GM21367 (cell line): ENCODE results near the gene TTPAL.
"Not testable (repeated sequence)": the region's sequence is repeated elsewhere in the genome, so short reads cannot be mapped to it uniquely, and the experiment has no call there.

Source experiments
- ATAC-seq: cut with Tn5 transposase; IDR thresholded peaks from one replicate; pipeline ENCODE4 v1.9.1; 2021; ENCODE audit not compliant: unreplicated experiment

TTPAL gene

GRCh38 chr20:44467289-44467883, 8.3 kb upstream of the TTPAL start:
- no peak for ATAC-seq

- no peak for ATAC-seq
These were observed 7.5 kb upstream of the TTPAL start for GRCh38 chr20:44468044-44468782.

GRCh38 chr20:44470327-44470726, 5.3 kb upstream of the TTPAL start:
- ATAC-seq = no peak

GRCh38 chr20:44471481-44471882, 4.2 kb upstream of the TTPAL start:
- ATAC-seq = no peak

GRCh38 chr20:44472283-44472682, 3.4 kb upstream of the TTPAL start:
- not testable (repeated sequence) for ATAC-seq

GRCh38 chr20:44475372-44475693, 341 bp upstream of the TTPAL start:
- ATAC-seq = no peak

GRCh38 chr20:44477151-44477550, 1.5 kb downstream of the TTPAL start:
- no peak for ATAC-seq

- ATAC-seq = no peak
These were observed 2.5 kb downstream of the TTPAL start for GRCh38 chr20:44478206-44478605.

- ATAC-seq = no peak
These were observed 4.0 kb downstream of the TTPAL start for GRCh38 chr20:44479643-44480042.

- no peak for ATAC-seq
These were observed 4.4 kb downstream of the TTPAL start for GRCh38 chr20:44480097-44480496.

GRCh38 chr20:44481719-44482416, 6.2 kb downstream of the TTPAL start:
- no peak for ATAC-seq

- no peak for ATAC-seq
These were observed 7.4 kb downstream of the TTPAL start for GRCh38 chr20:44483112-44483511.

GRCh38 chr20:44485078-44485829, 9.6 kb downstream of the TTPAL start:
- ATAC-seq = no peak

GRCh38 chr20:44485830-44486198, 10.1 kb downstream of the TTPAL start:
- ATAC-seq = no peak

GRCh38 chr20:44488551-44488950, 12.9 kb downstream of the TTPAL start:
- ATAC-seq = no peak

- ATAC-seq = no peak
These were observed 13.5 kb downstream of the TTPAL start for GRCh38 chr20:44489223-44489622.

- ATAC-seq = no peak
These were observed 14.3 kb downstream of the TTPAL start for GRCh38 chr20:44489931-44490330.

- ATAC-seq = no peak
These were observed 16.1 kb downstream of the TTPAL start for GRCh38 chr20:44491635-44492395.

GRCh38 chr20:44494266-44494665, 18.6 kb downstream of the TTPAL start:
- ATAC-seq = no peak

- ATAC-seq = no peak
These were observed 19.0 kb downstream of the TTPAL start for GRCh38 chr20:44494681-44495080.

GRCh38 chr20:44495257-44495656, 19.6 kb downstream of the TTPAL start:
- ATAC-seq = no peak
